HL-60 (cell line): ENCODE measurements around the gene NEK3.
"Not testable (repeated sequence)": the region's sequence is repeated elsewhere in the genome, so short reads cannot be mapped to it uniquely, and the experiment has no call there.

ENCODE experiments used
- DNase-seq, 2 experiments: peaks; one replicate each; pipeline ENCODE4 v3.0.0-alpha.2; 2010 to 2020; ENCODE audit warnings: low read depth in 1 of 2, low spot score in 1 of 2
- H3K27ac ChIP-seq: fragments of 250-450 bp; sonication (Bioruptor Pico); replicated peaks from 2 replicates; pipeline ENCODE4 v1.5.1; 2020; ENCODE audit warnings: mild to moderate bottlenecking, moderate library complexity
- H3K27me3 ChIP-seq: fragments of 250-450 bp; sonication (Bioruptor Pico); 2 replicates; pipeline ENCODE4 v1.5.1; 2021; ENCODE audit warnings: mild to moderate bottlenecking, moderate library complexity; ENCODE audit not compliant: insufficient read depth, poor library complexity, severe bottlenecking
- H3K4me3 ChIP-seq: replicated peaks from 2 replicates; pipeline ENCODE4 v1.5.1; 2011; ENCODE audit warnings: mild to moderate bottlenecking, control low read depth, low read length; ENCODE audit not compliant: insufficient read depth
- CTCF ChIP-seq: IDR thresholded peaks from one replicate; pipeline ENCODE4 v1.5.1; 2011; ENCODE audit warnings: low read length, control low read depth, inconsistent platforms; ENCODE audit not compliant: insufficient read depth
- GABPA ChIP-seq: IDR thresholded peaks from 2 replicates; pipeline ENCODE4 v1.6.1; 2012; ENCODE audit warnings: low read depth
- POLR2AphosphoS5 ChIP-seq: IDR thresholded peaks from 2 replicates; pipeline ENCODE4 v1.6.1; 2012; ENCODE audit warnings: low read depth
- REST ChIP-seq: IDR thresholded peaks from 2 replicates; pipeline ENCODE4 v1.6.1; 2012; ENCODE audit warnings: low read depth; ENCODE audit not compliant: insufficient replicate concordance
- SPI1 ChIP-seq: IDR thresholded peaks from 2 replicates; pipeline ENCODE4 v1.6.1; 2012; ENCODE audit warnings: low read depth, mild to moderate bottlenecking, borderline replicate concordance

Gene NEK3

GRCh38 chr13:52103386-52103785, 56.0 kb downstream of the NEK3 start:
- no peak for DNase-seq
- Histone ChIP-seq H3K4me3 (no peak overlapping the region), H3K27ac (no peak overlapping the region), H3K27me3 (no peaks in the 10 kb centered on the region)
- TF ChIP-seq POLR2AphosphoS5 (no peak), CTCF (no peak), SPI1 (no peak), REST (no peak), GABPA (no peak)

- H3K4me3 ChIP-seq, DNase-seq, H3K27me3 ChIP-seq, H3K27ac ChIP-seq: not testable (repeated sequence)
Measured at GRCh38 chr13:52102423-52102822, 57.0 kb downstream of the NEK3 start.

- H3K27ac ChIP-seq = no peak overlapping the region
- H3K4me3 ChIP-seq = no peak overlapping the region
- TF ChIP-seq SPI1 (no peak), REST (no peak), GABPA (no peak), POLR2AphosphoS5 (no peak), CTCF (no peak)
- H3K27me3 ChIP-seq = no peaks in the 10 kb centered on the region
- DNase-seq = no peak
Measured at GRCh38 chr13:52097197-52097596, 62.2 kb downstream of the NEK3 start.

GRCh38 chr13:52096748-52097147, 62.6 kb downstream of the NEK3 start:
- no peaks in the 10 kb centered on the region for H3K27me3 ChIP-seq
- no peak overlapping the region for H3K27ac ChIP-seq
- no peak for DNase-seq
- no peak overlapping the region for H3K4me3 ChIP-seq
- no peak for TF ChIP-seq CTCF
- TF ChIP-seq REST = no peak
- no peak for TF ChIP-seq SPI1
- no peak for TF ChIP-seq POLR2AphosphoS5
- no peak for TF ChIP-seq GABPA
